ENCODE results near the gene GPC3. TPM values are rescaled to one million over a fixed set of nuclear protein-coding genes. Genes with fewer than 3 reads are reported as not detected.

Gene GPC3
- total RNA-seq, 4 donors from 2014 or later: 3.3 to 172 (median 21.2) TPM

- Histone ChIP-seq H3K9me3 (no peaks in the 10 kb centered on the region), H3K27ac (no peak overlapping the region), H3K27me3 (peaks cover 0 to 2% of the 10 kb centered on the region in 2 donors), H3K4me3 (no peak overlapping the region), H3K4me1 (no peaks in the 10 kb centered on the region), H3K36me3 (no peaks in the 10 kb centered on the region)
- no peak for DNase-seq
- TF ChIP-seq POLR2A (IDR thresholded peaks at IDR 0.05) (no peak), CTCF (IDR thresholded peaks at IDR 0.05) (no peak)
- intact Hi-C loops (cut with DNase I; ENCODE audit: low total_unique reads): no loop called here
Observed at GRCh38 chrX:133587071-133587470, 398.3 kb downstream of the GPC3 start.

GRCh38 chrX:133586443-133586842, 399.0 kb downstream of the GPC3 start:
- H3K4me3 ChIP-seq: no peak overlapping the region
- intact Hi-C loops (cut with DNase I; ENCODE audit: low total_unique reads): no loop called here

GRCh38 chrX:133583825-133584224, 401.6 kb downstream of the GPC3 start:
- no peaks in the 10 kb centered on the region for H3K36me3 ChIP-seq
- TF ChIP-seq POLR2A (IDR thresholded peaks at IDR 0.05) (no peak), CTCF (IDR thresholded peaks at IDR 0.05) (no peak)
- H3K9me3 ChIP-seq: no peaks in the 10 kb centered on the region
- no peak for DNase-seq
- H3K27me3 ChIP-seq: peaks cover 0 to 2% of the 10 kb centered on the region in 2 donors
- H3K4me1 ChIP-seq: no peaks in the 10 kb centered on the region
- H3K4me3 ChIP-seq: no peak overlapping the region
- intact Hi-C loops (cut with DNase I; ENCODE audit: low total_unique reads): no loop called here
- H3K27ac ChIP-seq: no peak overlapping the region

More at GRCh38 chrX:133586443-133586842, 399.0 kb downstream of the GPC3 start:
- Histone ChIP-seq H3K4me1 (no peaks in the 10 kb centered on the region), H3K27me3 (peaks cover 0 to 2% of the 10 kb centered on the region in 2 donors), H3K27ac (no peak overlapping the region), H3K36me3 (no peaks in the 10 kb centered on the region), H3K9me3 (no peaks in the 10 kb centered on the region)
- no peak for TF ChIP-seq POLR2A (IDR thresholded peaks at IDR 0.05)
- TF ChIP-seq CTCF (IDR thresholded peaks at IDR 0.05): no peak
- DNase-seq: no peak

- no peak for DNase-seq
- Histone ChIP-seq H3K4me1 (no peaks in the 10 kb centered on the region), H3K36me3 (no peaks in the 10 kb centered on the region), H3K9me3 (no peaks in the 10 kb centered on the region), H3K4me3 (no peak overlapping the region), H3K27me3 (no peaks in the 10 kb centered on the region), H3K27ac (no peak overlapping the region)
- no peak for TF ChIP-seq POLR2A (IDR thresholded peaks at IDR 0.05)
- TF ChIP-seq CTCF (IDR thresholded peaks at IDR 0.05): no peak
- intact Hi-C loops (cut with DNase I; ENCODE audit: low total_unique reads): no loop called here
Observed at GRCh38 chrX:133580625-133581024, 404.8 kb downstream of the GPC3 start.

GRCh38 chrX:133579631-133580030, 405.8 kb downstream of the GPC3 start:
- Histone ChIP-seq H3K36me3 (no peaks in the 10 kb centered on the region), H3K9me3 (no peaks in the 10 kb centered on the region), H3K27me3 (peaks cover 0 to 7% of the 10 kb centered on the region in 2 donors), H3K4me1 (no peaks in the 10 kb centered on the region), H3K27ac (no peak overlapping the region), H3K4me3 (no peak overlapping the region)
- DNase-seq: no peak
- TF ChIP-seq POLR2A (IDR thresholded peaks at IDR 0.05) (no peak), CTCF (IDR thresholded peaks at IDR 0.05) (no peak)
- intact Hi-C loops (cut with DNase I; ENCODE audit: low total_unique reads): no loop called here
